GM11168 (cell line): ENCODE results near the gene RPS6KA1.
"Not testable (repeated sequence)": the region's sequence is repeated elsewhere in the genome, so short reads cannot be mapped to it uniquely, and the experiment has no call there.

ENCODE experiments used
- in situ Hi-C: fragments of 300-500 bp; cut with MboI; formaldehyde crosslinking; loops from one replicate; pipeline ENCODE4 v1.12.0; 2022; ENCODE audit warnings: low sequenced_read_pairs; ENCODE audit not compliant: unreplicated experiment

The RPS6KA1 gene

GRCh38 chr1:26529655-26530409 lies at the start of gene RPS6KA1:
Gene RPS6KA1 (plus strand): TSS chr1:26529761. CDS start chr1:26529921, 160 bp downstream.
- in situ Hi-C loops: no loop called here

DNA sequence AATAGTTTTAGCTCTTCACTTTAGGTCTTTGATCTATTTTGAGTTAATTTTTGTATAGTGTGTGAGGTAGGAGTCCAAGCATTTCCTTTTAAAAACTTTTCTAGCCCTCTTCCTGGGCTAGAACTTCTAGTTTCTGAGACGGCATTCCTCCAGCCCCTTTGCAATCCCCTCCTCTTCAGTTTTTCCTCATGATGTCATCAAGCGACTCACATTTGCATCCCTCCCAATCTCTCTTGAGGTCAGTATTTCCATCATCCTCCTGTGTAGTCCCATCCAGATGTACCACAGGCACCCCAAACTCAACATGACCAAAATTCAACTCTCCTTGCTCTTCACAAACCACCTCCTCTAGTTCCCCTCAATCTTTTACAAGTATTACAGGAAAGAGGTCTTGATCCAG lies 46.6 kb upstream of the RPS6KA1 start:
- in situ Hi-C loops: no loop called here

GRCh38 chr1:26483980-26484379 lies 45.6 kb upstream of the RPS6KA1 start:
- in situ Hi-C loops: no loop called here

GRCh38 chr1:26490155-26490554 lies 39.4 kb upstream of the RPS6KA1 start:
- in situ Hi-C loops: no loop called here

GRCh38 chr1:26493267-26493666 lies 36.3 kb upstream of the RPS6KA1 start:
- in situ Hi-C loops: no loop called here

GRCh38 chr1:26493938-26494337 lies 35.6 kb upstream of the RPS6KA1 start:
- in situ Hi-C loops: no loop called here

- in situ Hi-C loops: no loop called here
Measured at GRCh38 chr1:26496861-26497260, 32.7 kb upstream of the RPS6KA1 start.

GRCh38 chr1:26498894-26499293 lies 30.7 kb upstream of the RPS6KA1 start:
- in situ Hi-C loops: no loop called here

DNA sequence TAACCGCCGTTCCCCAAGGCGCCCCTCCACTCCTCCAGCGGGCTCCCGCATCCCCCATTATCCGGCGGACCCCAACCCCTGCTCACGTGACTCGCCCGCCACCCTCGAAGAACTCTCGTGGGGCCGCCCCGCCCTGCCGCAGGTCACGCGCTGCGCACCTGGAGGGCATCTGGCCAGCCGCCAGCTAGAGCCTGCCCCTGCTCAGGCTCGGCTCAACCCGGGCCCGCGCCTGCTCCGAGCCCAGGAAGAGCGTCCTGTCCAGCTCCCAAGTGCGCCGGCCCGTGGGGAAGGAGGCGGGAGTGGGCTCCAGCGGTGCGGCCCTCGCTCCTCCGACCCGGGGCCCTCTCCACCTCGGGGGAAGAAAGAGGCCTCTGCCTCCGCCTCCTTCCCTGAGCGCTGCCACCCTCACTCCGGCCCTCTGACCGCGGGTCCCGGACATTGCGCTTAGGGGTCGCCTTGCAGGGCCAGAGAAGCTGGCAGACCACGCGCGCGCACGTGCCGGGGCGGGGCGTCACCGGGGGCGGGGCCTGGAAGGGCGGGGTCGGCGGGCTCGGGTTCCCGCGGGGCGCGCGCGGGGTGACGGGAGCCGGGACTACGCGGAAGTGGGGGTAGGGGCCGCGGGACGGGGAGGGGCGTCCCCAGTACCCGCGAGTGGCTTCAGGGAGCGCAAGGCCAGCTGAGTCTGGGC lies 28.9 kb upstream of the RPS6KA1 start:
- in situ Hi-C loops: no loop called here

- in situ Hi-C loops: not testable (repeated sequence)
Measured at GRCh38 chr1:26510711-26511110, 18.9 kb upstream of the RPS6KA1 start.

DNA sequence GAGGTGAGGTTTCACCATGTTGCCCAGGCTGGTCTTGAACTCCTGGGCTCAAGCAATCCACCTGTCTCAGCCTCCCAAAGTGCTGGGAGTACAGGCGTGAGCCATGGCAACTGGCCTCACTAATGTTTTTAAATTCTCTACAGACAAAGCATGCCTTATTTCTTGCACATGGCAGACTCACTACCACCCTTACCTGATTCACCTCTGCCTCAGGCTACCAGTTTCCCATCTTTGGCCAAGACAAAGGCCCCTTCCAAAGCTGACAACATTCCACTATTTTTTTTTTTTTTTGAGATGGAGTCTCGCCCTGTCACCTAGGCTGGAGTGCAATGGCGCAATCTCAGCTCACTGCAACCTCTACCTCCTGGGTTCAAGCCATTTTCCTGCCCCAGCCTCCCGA lies 13.7 kb upstream of the RPS6KA1 start:
- in situ Hi-C loops: not testable (repeated sequence)

DNA sequence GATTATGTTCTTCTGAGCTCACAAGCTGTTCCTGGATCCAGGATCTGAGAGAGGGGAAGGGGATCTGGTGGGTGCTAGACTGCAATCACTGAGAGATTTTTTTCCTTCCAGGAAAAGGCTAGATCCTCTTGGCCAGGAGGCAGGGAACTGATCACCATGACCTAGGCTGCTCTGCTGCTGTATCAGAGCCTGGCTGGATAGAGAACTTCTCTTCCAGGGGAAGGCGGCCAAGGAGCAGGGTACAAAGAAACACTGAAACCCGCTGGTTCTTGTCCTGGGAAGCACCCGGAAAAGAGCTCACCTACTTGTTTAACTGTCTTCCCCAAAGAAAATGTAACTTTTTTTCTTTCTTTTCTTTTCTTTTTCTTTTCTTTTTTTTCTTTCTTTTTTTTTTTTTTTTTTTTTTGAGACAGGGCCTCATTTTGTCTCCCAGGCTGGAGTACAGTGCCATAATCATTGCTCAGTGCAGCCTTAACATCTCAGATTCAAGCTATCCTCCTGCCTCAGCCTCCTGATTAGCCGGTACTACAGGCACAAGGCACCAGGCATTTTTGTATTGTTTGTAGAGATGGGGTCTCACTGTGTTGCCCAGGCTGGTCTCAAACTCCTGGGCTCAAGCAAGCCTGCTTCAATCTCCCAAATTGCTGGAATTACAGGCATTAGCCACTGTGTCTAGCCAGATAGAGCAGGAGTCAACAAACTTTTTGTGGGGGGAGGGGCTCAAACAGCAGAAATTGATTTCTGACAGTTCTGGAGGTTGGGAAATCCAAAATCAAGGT lies 12.4 kb upstream of the RPS6KA1 start:
- in situ Hi-C loops: no loop called here

DNA sequence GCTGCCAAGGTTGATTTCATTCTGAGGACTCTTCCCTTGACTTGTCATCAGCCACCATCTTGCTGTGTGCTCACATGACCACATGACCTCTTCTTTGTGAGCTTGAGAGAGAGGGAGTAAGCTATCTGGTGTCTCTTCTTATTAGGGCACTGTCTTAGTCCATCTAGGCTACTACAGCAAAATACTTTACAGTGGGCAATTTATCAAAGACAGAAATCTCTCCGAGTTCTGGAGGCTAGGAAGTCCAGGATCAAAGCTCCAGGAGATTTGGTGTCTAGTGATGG lies 11.9 kb upstream of the RPS6KA1 start:
- in situ Hi-C loops: no loop called here

DNA sequence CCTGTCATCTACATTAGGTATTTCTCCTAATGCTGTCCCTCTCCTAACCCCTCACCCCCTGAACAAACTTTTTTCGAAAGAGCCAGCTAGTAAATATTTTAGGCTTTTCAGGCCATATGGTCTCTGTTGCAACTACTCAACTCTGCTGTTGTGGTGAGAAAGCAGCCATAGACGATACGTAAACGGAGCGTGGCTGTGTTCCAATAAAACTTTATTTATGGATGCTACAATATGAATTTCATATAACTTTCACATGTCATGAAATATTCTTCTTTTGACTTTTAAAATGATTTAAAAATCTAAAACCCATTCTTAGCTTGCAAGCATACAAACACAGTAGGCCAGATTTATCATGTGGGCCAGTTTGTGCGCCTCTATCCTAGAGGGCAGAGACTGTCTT lies 11.2 kb upstream of the RPS6KA1 start:
- in situ Hi-C loops: no loop called here

GRCh38 chr1:26520339-26520738 lies 9.2 kb upstream of the RPS6KA1 start:
- in situ Hi-C loops: no loop called here

DNA sequence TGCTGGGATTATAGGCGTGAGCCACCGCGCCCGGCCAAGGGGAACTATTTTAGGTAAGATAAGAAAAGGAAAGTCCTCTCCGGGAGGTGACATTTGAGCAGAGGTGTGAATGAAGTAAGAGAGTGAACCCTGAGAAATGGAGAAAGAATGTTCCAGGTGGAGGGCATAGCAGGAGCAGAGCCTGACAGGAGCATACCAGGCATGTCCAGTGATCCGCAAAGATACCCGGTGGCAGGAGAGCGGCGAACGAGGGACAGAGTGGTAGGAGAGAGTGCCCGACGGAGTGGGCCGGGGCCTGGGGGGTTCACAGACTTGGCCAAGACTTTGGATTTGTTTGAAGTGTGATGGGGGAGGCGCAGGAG lies 7.9 kb upstream of the RPS6KA1 start:
- in situ Hi-C loops: no loop called here

DNA sequence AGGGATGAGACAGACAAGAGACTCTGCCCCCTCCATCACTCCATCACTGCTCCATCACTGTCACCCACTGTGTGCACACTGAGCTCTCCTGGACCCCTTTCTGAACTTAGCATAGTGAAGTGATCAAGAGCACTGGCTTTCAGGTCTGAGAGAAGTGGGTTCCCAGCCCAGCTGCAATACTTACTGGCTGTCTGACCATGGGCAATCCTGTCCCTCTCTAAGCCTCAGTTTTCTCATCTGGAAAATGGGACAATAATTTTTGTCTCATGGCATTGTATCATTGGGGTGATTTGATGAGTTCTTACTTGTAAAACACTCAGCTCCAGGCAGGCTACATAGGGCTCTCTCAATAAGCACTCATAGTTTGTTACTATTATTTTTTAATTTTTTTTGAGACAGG lies 7.5 kb upstream of the RPS6KA1 start:
- in situ Hi-C loops: no loop called here

GRCh38 chr1:26524181-26524580 lies 5.4 kb upstream of the RPS6KA1 start:
- in situ Hi-C loops: no loop called here

DNA sequence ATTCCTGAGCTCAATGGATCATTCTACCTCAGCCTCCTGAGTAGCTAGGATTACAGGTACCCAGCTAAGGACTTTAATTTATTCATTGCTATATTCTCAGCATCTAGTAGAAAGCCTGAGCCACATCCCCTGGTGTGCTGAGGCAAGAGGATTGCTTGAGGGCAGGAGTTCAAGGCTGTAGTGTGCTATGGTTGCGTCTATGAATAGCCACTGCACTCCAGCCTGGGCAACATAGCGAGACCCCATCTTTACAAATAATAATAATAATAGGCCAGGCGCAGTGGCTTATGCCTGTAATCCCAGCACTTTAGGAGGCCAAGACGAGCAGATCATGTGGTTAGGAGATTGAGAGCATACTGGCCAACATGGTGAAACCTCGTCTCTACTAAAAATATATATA lies 3.3 kb upstream of the RPS6KA1 start:
- in situ Hi-C loops: no loop called here

- in situ Hi-C loops: no loop called here
Measured at GRCh38 chr1:26529405-26529654, 231 bp upstream of the RPS6KA1 start.

DNA sequence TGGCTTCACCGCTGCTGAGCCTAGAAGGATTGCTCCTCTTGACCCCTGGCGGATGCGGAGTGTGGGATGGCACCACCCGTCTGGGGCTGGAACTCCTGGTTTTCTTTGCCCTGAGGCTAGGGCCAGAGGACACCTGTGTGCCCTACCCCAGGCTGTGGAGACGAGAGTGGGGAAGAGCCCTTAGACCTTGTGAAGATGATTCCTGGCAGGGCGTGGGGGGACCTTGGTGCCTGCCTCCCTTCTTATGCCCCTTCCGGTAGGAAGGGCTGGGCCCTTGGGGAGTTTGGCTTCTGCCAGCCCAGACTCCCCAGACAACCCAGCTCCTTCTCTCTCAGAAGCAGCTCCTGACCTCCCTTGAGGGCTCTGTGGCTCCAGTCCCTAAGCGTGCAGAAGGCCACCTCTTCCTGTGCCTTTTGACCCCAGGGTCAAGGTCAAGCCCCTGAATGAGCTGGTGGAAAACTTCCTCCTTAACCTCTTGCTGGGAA lies 891 bp downstream of the RPS6KA1 start:
- in situ Hi-C loops: no loop called here
